Keratinocyte (primary cell): ENCODE measurements around the gene LMO3. TPM values are rescaled to one million over a fixed set of nuclear protein-coding genes. Genes with fewer than 3 reads are reported as not detected.

ENCODE experiments used
- DNase-seq: peaks from one replicate; pipeline ENCODE4 v3.0.0-alpha.2; 2011; ENCODE audit warnings: low read depth, missing footprints, low spot score
- FAIRE-seq: peaks from 2 replicates; lab custom pipeline; 2011; peaks lifted over from hg19 to GRCh38; lab: Jason Lieb, UNC
- H2AFZ ChIP-seq: 2 replicates; pipeline ENCODE4 v1.6.0; 2012; ENCODE audit warnings: low read length, control low read depth, inconsistent platforms; ENCODE audit not compliant: control insufficient read depth
- H3K27ac ChIP-seq: 2 replicates; pipeline ENCODE4 v1.5.1; 2011; ENCODE audit warnings: low read length; ENCODE audit not compliant: control insufficient read depth, insufficient read depth
- H3K27me3 ChIP-seq: 3 replicates; pipeline ENCODE4 v1.6.0; 2011; ENCODE audit warnings: low read length; ENCODE audit not compliant: control insufficient read depth, insufficient read depth; ENCODE audit errors: extremely low read depth
- H3K36me3 ChIP-seq, 2 experiments: 2 replicates in 1 of 2; 3 replicates in 1 of 2; pipeline ENCODE4 v1.5.1; 2011; ENCODE audit warnings: low read length in 2 of 2, mild to moderate bottlenecking in 1 of 2; ENCODE audit not compliant: control insufficient read depth in 2 of 2, insufficient read depth in 2 of 2; ENCODE audit errors: extremely low read depth in 1 of 2
- H3K4me1 ChIP-seq: 3 replicates; pipeline ENCODE4 v1.5.1; 2011; ENCODE audit warnings: low read length; ENCODE audit not compliant: control insufficient read depth, insufficient read depth; ENCODE audit errors: extremely low read depth
- H3K4me2 ChIP-seq: 3 replicates; pipeline ENCODE4 v1.6.0; 2011; ENCODE audit warnings: low read depth, low read length; ENCODE audit not compliant: control insufficient read depth, insufficient read depth; ENCODE audit errors: extremely low read depth
- H3K4me3 ChIP-seq, 3 experiments: fragments of 200-600 bp in 1 of 3; sonication (generic) in 1 of 3; 2 replicates in 2 of 3; 3 replicates in 1 of 3; pipeline ENCODE4 v1.5.1; 2011 to 2016; ENCODE audit warnings: low read length in 3 of 3, mild to moderate bottlenecking in 3 of 3, control low read depth in 2 of 3, inconsistent platforms in 1 of 3, low read depth in 1 of 3, mixed read lengths in 1 of 3, mixed run types in 1 of 3, moderate library complexity in 1 of 3; ENCODE audit not compliant: control insufficient read depth in 2 of 3, insufficient read depth in 2 of 3; ENCODE audit errors: extremely low read depth in 1 of 3
- H3K79me2 ChIP-seq: 2 replicates; pipeline ENCODE4 v1.6.0; 2012; ENCODE audit warnings: low read length; ENCODE audit not compliant: control insufficient read depth, insufficient read depth
- H3K9ac ChIP-seq: 3 replicates; pipeline ENCODE4 v1.6.0; 2011; ENCODE audit warnings: low read length; ENCODE audit not compliant: control insufficient read depth, insufficient read depth; ENCODE audit errors: extremely low read depth
- H3K9me1 ChIP-seq: 3 replicates; pipeline ENCODE4 v1.6.0; 2011; ENCODE audit warnings: low read length; ENCODE audit not compliant: control insufficient read depth, insufficient read depth; ENCODE audit errors: extremely low read depth
- H3K9me3 ChIP-seq: 2 replicates; pipeline ENCODE4 v1.5.1; 2012; ENCODE audit warnings: low read depth, low read length; ENCODE audit not compliant: control insufficient read depth
- H4K20me1 ChIP-seq: 3 replicates; pipeline ENCODE4 v1.6.0; 2011; ENCODE audit warnings: low read length; ENCODE audit not compliant: control insufficient read depth, insufficient read depth; ENCODE audit errors: extremely low read depth
- CTCF ChIP-seq, 3 experiments: IDR thresholded peaks in 1 of 3; conservative IDR thresholded peaks in 1 of 3; optimal IDR thresholded peaks in 1 of 3; 2 replicates in 2 of 3; 3 replicates in 1 of 3; pipeline versions ENCODE3 to v1.5.1; 2011; ENCODE audit warnings: low read length in 3 of 3, mild to moderate bottlenecking in 3 of 3, moderate library complexity in 2 of 3, control low read depth in 1 of 3, inconsistent platforms in 1 of 3; ENCODE audit not compliant: insufficient read depth in 2 of 3; ENCODE audit errors: extremely low read depth in 1 of 3
- EZH2 ChIP-seq: IDR thresholded peaks from one replicate; pipeline ENCODE4 v1.6.1; 2012; ENCODE audit warnings: inconsistent platforms, mild to moderate bottlenecking, low read length, moderate library complexity
- dilution Hi-C: fragments of 300-500 bp; cut with MboI; formaldehyde crosslinking; loops from one replicate; pipeline ENCODE4 v1.7.0; 2020; ENCODE audit warnings: low sequenced_read_pairs; ENCODE audit not compliant: extremely low pct_ligation_motif_present
- polyA plus RNA-seq, 5 experiments: library from polyadenylated mRNA; depleted of rRNA in 3 of 5; stranded (reverse) in 3 of 5; stranded (forward) in 1 of 5; unstranded in 1 of 5; fragments of >200 nt; gene quantifications; 1 replicate in 1 of 5; 2 replicates in 3 of 5; 3 replicates in 1 of 5; pipeline versions ENCODE4 v1.2.1 to v1.2.3, GENCODE V29; 2011 to 2012; ENCODE audit warnings: missing spikeins in 2 of 5, low read depth in 1 of 5, low replicate concordance in 1 of 5

LMO3 gene
- polyA plus RNA-seq, 1 donor (not counting 4 experiments of a cell fraction or from before 2014, with no cell fraction given): not detected

- no peaks in the 10 kb centered on the region for H3K9me1 ChIP-seq
- H3K36me3 ChIP-seq: no peaks in the 10 kb centered on the region
- no peak for TF ChIP-seq CTCF (optimal IDR thresholded peaks at IDR 0.05 in 1 of 3, IDR thresholded peaks at IDR 0.05 in 1 of 3, conservative IDR thresholded peaks at IDR 0.05 in 1 of 3; ENCODE audit: extremely low read depth in 1 of 3, insufficient read depth in 2 of 3, low read length in 3 of 3)
- TF ChIP-seq EZH2: no peak
- H3K4me1 ChIP-seq: no peaks in the 10 kb centered on the region
- no peak overlapping the region for H3K4me2 ChIP-seq
- no peaks in the 10 kb centered on the region for H3K79me2 ChIP-seq
- dilution Hi-C loops: no loop called here
- H2AFZ ChIP-seq: no peak overlapping the region
- no peak overlapping the region for H3K27ac ChIP-seq
- FAIRE-seq: no peak
- no peak overlapping the region for H3K9ac ChIP-seq
- no peaks in the 10 kb centered on the region for H4K20me1 ChIP-seq
- no peaks in the 10 kb centered on the region for H3K27me3 ChIP-seq
- DNase-seq: no peak
- no peak overlapping the region for H3K4me3 ChIP-seq
- no peaks in the 10 kb centered on the region for H3K9me3 ChIP-seq
Measured at GRCh38 chr12:16593546-16593945, 12.4 kb downstream of the LMO3 start.

- no peaks in the 10 kb centered on the region for H3K79me2 ChIP-seq
- DNase-seq (no peak), FAIRE-seq (no peak)
- dilution Hi-C loops: no loop called here
- no peaks in the 10 kb centered on the region for H3K27me3 ChIP-seq
- no peak overlapping the region for H3K4me2 ChIP-seq
- H3K36me3 ChIP-seq: no peaks in the 10 kb centered on the region
- H3K27ac ChIP-seq: no peak overlapping the region
- H3K4me3 ChIP-seq: no peak overlapping the region
- no peaks in the 10 kb centered on the region for H3K9me3 ChIP-seq
- TF ChIP-seq CTCF (optimal IDR thresholded peaks at IDR 0.05 in 1 of 3, IDR thresholded peaks at IDR 0.05 in 1 of 3, conservative IDR thresholded peaks at IDR 0.05 in 1 of 3; ENCODE audit: extremely low read depth in 1 of 3, insufficient read depth in 2 of 3, low read length in 3 of 3) (no peak), EZH2 (no peak)
- no peaks in the 10 kb centered on the region for H3K9me1 ChIP-seq
- no peaks in the 10 kb centered on the region for H3K4me1 ChIP-seq
- no peak overlapping the region for H2AFZ ChIP-seq
- no peaks in the 10 kb centered on the region for H4K20me1 ChIP-seq
- H3K9ac ChIP-seq: no peak overlapping the region
Measured at GRCh38 chr12:16590645-16591044, 15.3 kb downstream of the LMO3 start.
